Measurements from ENCODE around the gene PRR12. TPM values are rescaled to one million over a fixed set of nuclear protein-coding genes. Genes with fewer than 3 reads are reported as not detected.

Gene PRR12
- total RNA-seq: 10 to 100 TPM; 13.5 to 39.6 (median 28.1) TPM

GRCh38 chr19:49590971-49591730, at the start of gene PRR12:
TSS of gene PRR12 (plus strand) at chr19:49591182. CDS start at chr19:49591655, 473 bp downstream.
- Histone ChIP-seq H3K4me1 (peaks cover 0 to 17% (median 7%) of the 10 kb centered on the region in 4 donors), H3K9me3 (no peaks in the 10 kb centered on the region), H3K4me3 (peak within 1 kb of the TSS; percentile 74 to 99 (median 86)), H3K27me3 (no peaks in the 10 kb centered on the region), H3K36me3 (peaks cover 0 to 22% (median 0%) of the 10 kb centered on the region in 3 donors), H3K27ac (peak within 1 kb of the TSS; percentile 87 to 99 (median 93))
- TF ChIP-seq POLR2A (IDR thresholded peaks at IDR 0.05) (no peak), CTCF (IDR thresholded peaks at IDR 0.05) (peak in 1 of 6 experiments; percentile 5)
- DNase-seq: peak; percentile 69 to 84 (median 80)

- no peaks in the 10 kb centered on the region for H3K27me3 ChIP-seq
- no peak for DNase-seq
- H3K4me3 ChIP-seq: no peak overlapping the region
- H3K4me1 ChIP-seq: peaks cover 0 to 8% (median 0%) of the 10 kb centered on the region in 4 donors
- H3K9me3 ChIP-seq: no peaks in the 10 kb centered on the region
- peaks cover 0 to 52% (median 0%) of the 10 kb centered on the region in 3 donors for H3K36me3 ChIP-seq
- no peak for TF ChIP-seq CTCF (IDR thresholded peaks at IDR 0.05)
- no peak for TF ChIP-seq POLR2A (IDR thresholded peaks at IDR 0.05)
- no peak overlapping the region for H3K27ac ChIP-seq
Measured at GRCh38 chr19:49541914-49542313, 49.1 kb upstream of the PRR12 start.

GRCh38 chr19:49542446-49542845, 48.5 kb upstream of the PRR12 start:
- Histone ChIP-seq H3K27me3 (no peaks in the 10 kb centered on the region), H3K36me3 (peaks cover 0 to 47% (median 0%) of the 10 kb centered on the region in 3 donors), H3K9me3 (no peaks in the 10 kb centered on the region), H3K4me3 (no peak overlapping the region), H3K27ac (no peak overlapping the region), H3K4me1 (peaks cover 0 to 4% (median 2%) of the 10 kb centered on the region in 4 donors)
- no peak for DNase-seq
- TF ChIP-seq POLR2A (IDR thresholded peaks at IDR 0.05) (no peak), CTCF (IDR thresholded peaks at IDR 0.05) (no peak)

GRCh38 chr19:49543032-49543431, 48.0 kb upstream of the PRR12 start:
- Histone ChIP-seq H3K9me3 (no peaks in the 10 kb centered on the region), H3K4me3 (no peak overlapping the region), H3K36me3 (peaks cover 0 to 43% (median 0%) of the 10 kb centered on the region in 3 donors), H3K4me1 (peaks cover 0 to 10% (median 0%) of the 10 kb centered on the region in 4 donors), H3K27me3 (no peaks in the 10 kb centered on the region), H3K27ac (no peak overlapping the region)
- TF ChIP-seq POLR2A (IDR thresholded peaks at IDR 0.05) (no peak), CTCF (IDR thresholded peaks at IDR 0.05) (no peak)
- no peak for DNase-seq

GRCh38 chr19:49544154-49544553, 46.8 kb upstream of the PRR12 start:
- Histone ChIP-seq H3K9me3 (no peaks in the 10 kb centered on the region), H3K4me3 (no peak overlapping the region), H3K36me3 (peaks cover 0 to 33% (median 0%) of the 10 kb centered on the region in 3 donors), H3K4me1 (peaks cover 0 to 19% (median 1%) of the 10 kb centered on the region in 4 donors), H3K27me3 (no peaks in the 10 kb centered on the region), H3K27ac (no peak overlapping the region)
- no peak for DNase-seq
- no peak for TF ChIP-seq CTCF (IDR thresholded peaks at IDR 0.05)
- no peak for TF ChIP-seq POLR2A (IDR thresholded peaks at IDR 0.05)

Data from Peyer's patch (tissue), 4 donors.